ENCODE results near the gene CLCNKA.

The CLCNKA gene

GRCh38 chr1:16078925-16079656 is 57.3 kb downstream of the CLCNKA start:
- TF ChIP-seq CTCF (IDR thresholded peaks at IDR 0.05; ENCODE audit: insufficient read depth, low read depth, low read length, missing control alignments) = peak; percentile 94
- H3K4me3 ChIP-seq (ENCODE audit: low read depth, low read length) = no peak overlapping the region
- peak; percentile 81 for DNase-seq (ENCODE audit: low read depth)

GRCh38 chr1:16080422-16081150 is 58.8 kb downstream of the CLCNKA start:
- no peak overlapping the region for H3K4me3 ChIP-seq (ENCODE audit: low read depth, low read length)
- DNase-seq (ENCODE audit: low read depth) = no peak

GRCh38 chr1:16081636-16082035 is 59.8 kb downstream of the CLCNKA start:
- no peak for TF ChIP-seq CTCF (IDR thresholded peaks at IDR 0.05; ENCODE audit: insufficient read depth, low read depth, low read length, missing control alignments)
- DNase-seq (ENCODE audit: low read depth) = no peak
- H3K4me3 ChIP-seq (ENCODE audit: low read depth, low read length) = no peak overlapping the region

More at GRCh38 chr1:16080422-16081150, 58.8 kb downstream of the CLCNKA start:
- no peak for TF ChIP-seq CTCF (IDR thresholded peaks at IDR 0.05; ENCODE audit: insufficient read depth, low read depth, low read length, missing control alignments)

GRCh38 chr1:16082283-16083038 is 60.6 kb downstream of the CLCNKA start:
- H3K4me3 ChIP-seq (ENCODE audit: low read depth, low read length) = no peak overlapping the region
- peak; percentile 87 for TF ChIP-seq CTCF (IDR thresholded peaks at IDR 0.05; ENCODE audit: insufficient read depth, low read depth, low read length, missing control alignments)
- peak; percentile 65 for DNase-seq (ENCODE audit: low read depth)

- no peak for TF ChIP-seq CTCF (IDR thresholded peaks at IDR 0.05; ENCODE audit: insufficient read depth, low read depth, low read length, missing control alignments)
- no peak for DNase-seq (ENCODE audit: low read depth)
Observed at GRCh38 chr1:16083486-16083885, 61.6 kb downstream of the CLCNKA start.

More at GRCh38 chr1:16083486-16083885, 61.6 kb downstream of the CLCNKA start:
- H3K4me3 ChIP-seq (ENCODE audit: low read depth, low read length) = no peak overlapping the region
